Keratinocyte (primary cell): ENCODE data around the gene TMX1.

ENCODE experiments used
- EZH2 ChIP-seq: IDR thresholded peaks from one replicate; pipeline ENCODE4 v1.6.1; 2012; ENCODE audit warnings: inconsistent platforms, mild to moderate bottlenecking, low read length, moderate library complexity
- TF ChIP-seq, protein P1 (sequence below), 3 experiments: IDR thresholded peaks in 1 of 3; conservative IDR thresholded peaks in 1 of 3; optimal IDR thresholded peaks in 1 of 3; 2 replicates in 2 of 3; 3 replicates in 1 of 3; pipeline versions ENCODE3 to v1.5.1; 2011; ENCODE audit warnings: low read length in 3 of 3, mild to moderate bottlenecking in 3 of 3, moderate library complexity in 2 of 3, control low read depth in 1 of 3, inconsistent platforms in 1 of 3; ENCODE audit not compliant: insufficient read depth in 2 of 3; ENCODE audit errors: extremely low read depth in 1 of 3

DNA sequence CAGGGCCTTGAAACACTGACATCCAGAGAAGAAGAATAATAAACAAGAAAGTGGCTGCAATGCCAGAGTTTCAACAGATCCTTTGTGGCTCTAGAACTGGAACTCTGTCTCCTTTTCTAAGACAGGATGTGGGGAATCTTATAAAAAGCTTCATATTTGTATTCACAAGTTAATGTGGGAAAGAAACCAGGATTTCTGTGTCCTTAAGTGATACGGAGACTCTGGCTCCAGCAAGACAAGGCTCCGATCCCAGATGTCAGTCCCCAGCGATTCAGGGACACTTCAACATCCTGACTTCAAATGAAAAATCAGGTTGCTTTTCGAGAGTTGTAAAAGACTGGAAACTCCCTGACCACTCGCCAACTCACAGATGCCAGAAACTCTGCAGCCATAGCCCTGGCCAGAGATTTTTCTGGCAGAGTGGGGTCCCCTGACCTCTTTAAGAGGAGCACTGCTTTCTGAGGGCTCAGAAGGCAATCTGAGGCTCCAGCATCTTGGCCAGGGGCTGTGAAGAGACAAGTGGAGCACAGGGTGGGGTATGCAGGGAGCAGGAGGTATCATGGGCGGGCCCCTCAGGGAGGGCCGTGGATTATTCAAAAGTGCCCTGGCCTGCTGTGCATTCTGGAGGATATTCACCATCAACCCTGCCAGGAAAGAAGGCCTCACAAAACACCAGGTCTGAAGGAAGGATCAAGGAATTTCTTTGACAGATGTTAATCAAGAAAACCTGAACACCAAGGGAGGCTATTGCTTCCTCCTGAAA, 53.3 kb downstream of the TMX1 start:
- TF ChIP-seq, protein P1, sequence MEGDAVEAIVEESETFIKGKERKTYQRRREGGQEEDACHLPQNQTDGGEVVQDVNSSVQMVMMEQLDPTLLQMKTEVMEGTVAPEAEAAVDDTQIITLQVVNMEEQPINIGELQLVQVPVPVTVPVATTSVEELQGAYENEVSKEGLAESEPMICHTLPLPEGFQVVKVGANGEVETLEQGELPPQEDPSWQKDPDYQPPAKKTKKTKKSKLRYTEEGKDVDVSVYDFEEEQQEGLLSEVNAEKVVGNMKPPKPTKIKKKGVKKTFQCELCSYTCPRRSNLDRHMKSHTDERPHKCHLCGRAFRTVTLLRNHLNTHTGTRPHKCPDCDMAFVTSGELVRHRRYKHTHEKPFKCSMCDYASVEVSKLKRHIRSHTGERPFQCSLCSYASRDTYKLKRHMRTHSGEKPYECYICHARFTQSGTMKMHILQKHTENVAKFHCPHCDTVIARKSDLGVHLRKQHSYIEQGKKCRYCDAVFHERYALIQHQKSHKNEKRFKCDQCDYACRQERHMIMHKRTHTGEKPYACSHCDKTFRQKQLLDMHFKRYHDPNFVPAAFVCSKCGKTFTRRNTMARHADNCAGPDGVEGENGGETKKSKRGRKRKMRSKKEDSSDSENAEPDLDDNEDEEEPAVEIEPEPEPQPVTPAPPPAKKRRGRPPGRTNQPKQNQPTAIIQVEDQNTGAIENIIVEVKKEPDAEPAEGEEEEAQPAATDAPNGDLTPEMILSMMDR (optimal IDR thresholded peaks at IDR 0.05 in 1 of 3, IDR thresholded peaks at IDR 0.05 in 1 of 3, conservative IDR thresholded peaks at IDR 0.05 in 1 of 3; ENCODE audit: extremely low read depth in 1 of 3, insufficient read depth in 2 of 3, low read length in 3 of 3), result no peak
- TF ChIP-seq EZH2, result no peak
